Keratinocyte (primary cell): ENCODE results near the gene TLR4. TPM values are rescaled to one million over a fixed set of nuclear protein-coding genes. Genes with fewer than 3 reads are reported as not detected.

ENCODE experiments used
- DNase-seq: peaks from one replicate; pipeline ENCODE4 v3.0.0-alpha.2; 2011; ENCODE audit warnings: low read depth, missing footprints, low spot score
- FAIRE-seq: peaks from 2 replicates; lab custom pipeline; 2011; peaks lifted over from hg19 to GRCh38; lab: Jason Lieb, UNC
- H2AFZ ChIP-seq: 2 replicates; pipeline ENCODE4 v1.6.0; 2012; ENCODE audit warnings: low read length, control low read depth, inconsistent platforms; ENCODE audit not compliant: control insufficient read depth
- H3K27ac ChIP-seq: 2 replicates; pipeline ENCODE4 v1.5.1; 2011; ENCODE audit warnings: low read length; ENCODE audit not compliant: control insufficient read depth, insufficient read depth
- H3K27me3 ChIP-seq: 3 replicates; pipeline ENCODE4 v1.6.0; 2011; ENCODE audit warnings: low read length; ENCODE audit not compliant: control insufficient read depth, insufficient read depth; ENCODE audit errors: extremely low read depth
- H3K36me3 ChIP-seq, 2 experiments: 2 replicates in 1 of 2; 3 replicates in 1 of 2; pipeline ENCODE4 v1.5.1; 2011; ENCODE audit warnings: low read length in 2 of 2, mild to moderate bottlenecking in 1 of 2; ENCODE audit not compliant: control insufficient read depth in 2 of 2, insufficient read depth in 2 of 2; ENCODE audit errors: extremely low read depth in 1 of 2
- H3K4me1 ChIP-seq: 3 replicates; pipeline ENCODE4 v1.5.1; 2011; ENCODE audit warnings: low read length; ENCODE audit not compliant: control insufficient read depth, insufficient read depth; ENCODE audit errors: extremely low read depth
- H3K4me2 ChIP-seq: 3 replicates; pipeline ENCODE4 v1.6.0; 2011; ENCODE audit warnings: low read depth, low read length; ENCODE audit not compliant: control insufficient read depth, insufficient read depth; ENCODE audit errors: extremely low read depth
- H3K4me3 ChIP-seq, 3 experiments: fragments of 200-600 bp in 1 of 3; sonication (generic) in 1 of 3; 2 replicates in 2 of 3; 3 replicates in 1 of 3; pipeline ENCODE4 v1.5.1; 2011 to 2016; ENCODE audit warnings: low read length in 3 of 3, mild to moderate bottlenecking in 3 of 3, control low read depth in 2 of 3, inconsistent platforms in 1 of 3, low read depth in 1 of 3, mixed read lengths in 1 of 3, mixed run types in 1 of 3, moderate library complexity in 1 of 3; ENCODE audit not compliant: control insufficient read depth in 2 of 3, insufficient read depth in 2 of 3; ENCODE audit errors: extremely low read depth in 1 of 3
- H3K79me2 ChIP-seq: 2 replicates; pipeline ENCODE4 v1.6.0; 2012; ENCODE audit warnings: low read length; ENCODE audit not compliant: control insufficient read depth, insufficient read depth
- H3K9ac ChIP-seq: 3 replicates; pipeline ENCODE4 v1.6.0; 2011; ENCODE audit warnings: low read length; ENCODE audit not compliant: control insufficient read depth, insufficient read depth; ENCODE audit errors: extremely low read depth
- H3K9me1 ChIP-seq: 3 replicates; pipeline ENCODE4 v1.6.0; 2011; ENCODE audit warnings: low read length; ENCODE audit not compliant: control insufficient read depth, insufficient read depth; ENCODE audit errors: extremely low read depth
- H3K9me3 ChIP-seq: 2 replicates; pipeline ENCODE4 v1.5.1; 2012; ENCODE audit warnings: low read depth, low read length; ENCODE audit not compliant: control insufficient read depth
- H4K20me1 ChIP-seq: 3 replicates; pipeline ENCODE4 v1.6.0; 2011; ENCODE audit warnings: low read length; ENCODE audit not compliant: control insufficient read depth, insufficient read depth; ENCODE audit errors: extremely low read depth
- CTCF ChIP-seq, 3 experiments: IDR thresholded peaks in 1 of 3; conservative IDR thresholded peaks in 1 of 3; optimal IDR thresholded peaks in 1 of 3; 2 replicates in 2 of 3; 3 replicates in 1 of 3; pipeline versions ENCODE3 to v1.5.1; 2011; ENCODE audit warnings: low read length in 3 of 3, mild to moderate bottlenecking in 3 of 3, moderate library complexity in 2 of 3, control low read depth in 1 of 3, inconsistent platforms in 1 of 3; ENCODE audit not compliant: insufficient read depth in 2 of 3; ENCODE audit errors: extremely low read depth in 1 of 3
- EZH2 ChIP-seq: IDR thresholded peaks from one replicate; pipeline ENCODE4 v1.6.1; 2012; ENCODE audit warnings: inconsistent platforms, mild to moderate bottlenecking, low read length, moderate library complexity
- dilution Hi-C: fragments of 300-500 bp; cut with MboI; formaldehyde crosslinking; loops from one replicate; pipeline ENCODE4 v1.7.0; 2020; ENCODE audit warnings: low sequenced_read_pairs; ENCODE audit not compliant: extremely low pct_ligation_motif_present
- polyA plus RNA-seq, 5 experiments: library from polyadenylated mRNA; depleted of rRNA in 3 of 5; stranded (reverse) in 3 of 5; stranded (forward) in 1 of 5; unstranded in 1 of 5; fragments of >200 nt; gene quantifications; 1 replicate in 1 of 5; 2 replicates in 3 of 5; 3 replicates in 1 of 5; pipeline versions ENCODE4 v1.2.1 to v1.2.3, GENCODE V29; 2011 to 2012; ENCODE audit warnings: missing spikeins in 2 of 5, low read depth in 1 of 5, low replicate concordance in 1 of 5

Gene TLR4
- polyA plus RNA-seq, 1 donor (not counting 4 experiments of a cell fraction or from before 2014, with no cell fraction given), result 0.09 TPM

DNA sequence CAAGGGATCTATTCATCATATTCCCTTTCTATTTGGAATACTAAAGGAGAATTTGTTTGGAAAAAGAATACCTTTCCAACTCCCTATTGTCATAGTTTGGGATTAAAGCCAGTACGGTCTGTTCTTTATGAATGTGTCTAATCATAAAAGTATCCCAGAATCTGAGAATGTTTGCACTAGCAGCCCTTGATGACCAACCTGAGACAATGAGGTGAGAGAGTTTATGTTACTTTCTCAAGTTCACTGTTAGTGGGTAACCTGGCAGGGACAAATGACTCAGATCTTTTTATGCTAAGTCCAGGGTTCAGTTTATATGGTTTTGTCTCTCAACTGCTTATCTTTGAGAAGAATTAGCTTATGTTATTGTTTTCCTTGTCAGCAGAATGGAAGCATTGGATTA lies 25.3 kb upstream of the TLR4 start:
- Histone ChIP-seq H4K20me1 (no peaks in the 10 kb centered on the region), H2AFZ (no peak overlapping the region), H3K4me2 (no peak overlapping the region), H3K79me2 (no peaks in the 10 kb centered on the region), H3K27me3 (no peaks in the 10 kb centered on the region), H3K4me3 (no peak overlapping the region), H3K36me3 (no peaks in the 10 kb centered on the region), H3K27ac (no peak overlapping the region), H3K9ac (no peak overlapping the region), H3K4me1 (no peaks in the 10 kb centered on the region), H3K9me3 (no peaks in the 10 kb centered on the region), H3K9me1 (no peaks in the 10 kb centered on the region)
- TF ChIP-seq CTCF (optimal IDR thresholded peaks at IDR 0.05 in 1 of 3, IDR thresholded peaks at IDR 0.05 in 1 of 3, conservative IDR thresholded peaks at IDR 0.05 in 1 of 3; ENCODE audit: extremely low read depth in 1 of 3, insufficient read depth in 2 of 3, low read length in 3 of 3), result no peak
- no peak for TF ChIP-seq EZH2
- FAIRE-seq, result no peak
- no peak for DNase-seq
- dilution Hi-C loops, result no loop called here

GRCh38 chr9:117679416-117679815 lies 24.8 kb upstream of the TLR4 start:
- FAIRE-seq, result no peak
- Histone ChIP-seq H3K4me3 (no peak overlapping the region), H3K4me1 (no peaks in the 10 kb centered on the region)

More at GRCh38 chr9:117679416-117679815, 24.8 kb upstream of the TLR4 start:
- no peak for TF ChIP-seq CTCF (optimal IDR thresholded peaks at IDR 0.05 in 1 of 3, IDR thresholded peaks at IDR 0.05 in 1 of 3, conservative IDR thresholded peaks at IDR 0.05 in 1 of 3; ENCODE audit: extremely low read depth in 1 of 3, insufficient read depth in 2 of 3, low read length in 3 of 3)
- TF ChIP-seq EZH2, result no peak
- dilution Hi-C loops, result no loop called here
- H3K9me3 ChIP-seq, result no peaks in the 10 kb centered on the region
- DNase-seq, result no peak
- no peak overlapping the region for H3K27ac ChIP-seq
- no peak overlapping the region for H3K4me2 ChIP-seq
- H3K36me3 ChIP-seq, result no peaks in the 10 kb centered on the region
- H4K20me1 ChIP-seq, result no peaks in the 10 kb centered on the region
- no peak overlapping the region for H2AFZ ChIP-seq
- H3K9ac ChIP-seq, result no peak overlapping the region
- H3K27me3 ChIP-seq, result no peaks in the 10 kb centered on the region
- H3K9me1 ChIP-seq, result no peaks in the 10 kb centered on the region
- no peaks in the 10 kb centered on the region for H3K79me2 ChIP-seq
